MM.1S (cell line): ENCODE measurements around the gene SLC8A1.

ENCODE experiments used
- DNase-seq: peaks from one replicate; pipeline ENCODE4 v3.0.0-alpha.2; 2015
- H2AFZ ChIP-seq: fragments of 300-600 bp; sonication (generic); 2 replicates; pipeline ENCODE4 v1.6.0; 2016; ENCODE audit warnings: antibody characterized with exemption, low read length
- H3F3A ChIP-seq: fragments of 300-600 bp; sonication (generic); 2 replicates; pipeline ENCODE4 v1.6.1; 2016; ENCODE audit warnings: mild to moderate bottlenecking, antibody characterized with exemption, low read length, moderate library complexity, mixed read lengths; ENCODE audit not compliant: insufficient read depth
- H3K27ac ChIP-seq: fragments of 300-600 bp; sonication (generic); 2 replicates; pipeline ENCODE4 v1.5.1; 2016; ENCODE audit warnings: mild to moderate bottlenecking, low read length
- H3K27me3 ChIP-seq: fragments of 300-600 bp; sonication (generic); replicated peaks from 2 replicates; pipeline ENCODE4 v1.6.0; 2016; ENCODE audit warnings: low read length; ENCODE audit not compliant: insufficient read depth
- H3K36me3 ChIP-seq: fragments of 300-600 bp; sonication (generic); replicated peaks from 2 replicates; pipeline ENCODE4 v1.6.1; 2016; ENCODE audit warnings: mild to moderate bottlenecking, low read length, mixed read lengths; ENCODE audit not compliant: insufficient read depth
- H3K4me1 ChIP-seq: fragments of 300-600 bp; sonication (generic); 2 replicates; pipeline ENCODE4 v1.6.1; 2016; ENCODE audit warnings: low read length, mixed read lengths
- H3K4me2 ChIP-seq: fragments of 300-600 bp; sonication (generic); 2 replicates; pipeline ENCODE4 v1.6.0; 2016; ENCODE audit warnings: low read depth, low read length
- H3K4me3 ChIP-seq: fragments of 300-600 bp; sonication (generic); 2 replicates; pipeline ENCODE4 v1.5.1; 2016; ENCODE audit warnings: low read length, mixed read lengths
- H3K79me2 ChIP-seq: fragments of 300-600 bp; sonication (generic); 2 replicates; pipeline ENCODE4 v1.6.1; 2016; ENCODE audit warnings: mixed run types, low read length, mixed read lengths
- H3K9ac ChIP-seq: fragments of 300-600 bp; sonication (generic); 2 replicates; pipeline ENCODE4 v1.6.1; 2016; ENCODE audit warnings: low read length, mixed read lengths
- H3K9me2 ChIP-seq: fragments of 300-600 bp; sonication (generic); replicated peaks from 2 replicates; pipeline ENCODE4 v1.6.1; 2016; ENCODE audit warnings: mild to moderate bottlenecking, low read length, mixed read lengths; ENCODE audit not compliant: insufficient read depth
- H3K9me3 ChIP-seq: fragments of 300-600 bp; sonication (generic); replicated peaks from 2 replicates; pipeline ENCODE4 v1.6.1; 2016; ENCODE audit warnings: mild to moderate bottlenecking, low read length, mixed read lengths; ENCODE audit not compliant: insufficient read depth
- H4K20me1 ChIP-seq: fragments of 300-600 bp; sonication (generic); 2 replicates; pipeline ENCODE4 v1.6.1; 2016; ENCODE audit warnings: mild to moderate bottlenecking, low read length, moderate library complexity, mixed read lengths; ENCODE audit not compliant: insufficient read depth
- CTCF ChIP-seq: fragments of 300-600 bp; sonication (generic); IDR thresholded peaks from 2 replicates; pipeline ENCODE4 v1.5.1; 2016; ENCODE audit warnings: antibody characterized with exemption, low read length, mixed read lengths
- EZH2 ChIP-seq: fragments of 300-600 bp; sonication (generic); optimal IDR thresholded peaks from 2 replicates; pipeline ENCODE3; 2017; ENCODE audit warnings: low read depth, mild to moderate bottlenecking, antibody characterized with exemption, low read length, mixed read lengths
- EZH2phosphoT487 ChIP-seq: fragments of 300-600 bp; sonication (generic); IDR thresholded peaks from 2 replicates; pipeline ENCODE4 v1.6.1; 2018; ENCODE audit warnings: antibody characterized with exemption, low read length

SLC8A1 gene

GRCh38 chr2:40363231-40363630, 88.7 kb downstream of the SLC8A1 start:
- TF ChIP-seq EZH2phosphoT487 = no peak
- no peak for TF ChIP-seq CTCF
- no peak for TF ChIP-seq EZH2
- no peak overlapping the region for H3K4me2 ChIP-seq

GRCh38 chr2:40361478-40361877, 90.4 kb downstream of the SLC8A1 start:
- no peak overlapping the region for H3K9ac ChIP-seq
- H3K27me3 ChIP-seq = no peaks in the 10 kb centered on the region
- no peaks in the 10 kb centered on the region for H3K9me2 ChIP-seq
- no peak for TF ChIP-seq CTCF
- TF ChIP-seq EZH2phosphoT487 = no peak
- TF ChIP-seq EZH2 = no peak
- no peak overlapping the region for H3K4me3 ChIP-seq
- H4K20me1 ChIP-seq = no peaks in the 10 kb centered on the region
- H2AFZ ChIP-seq = no peak overlapping the region
- H3K9me3 ChIP-seq = no peaks in the 10 kb centered on the region
- no peak overlapping the region for H3K27ac ChIP-seq
- H3K79me2 ChIP-seq = no peaks in the 10 kb centered on the region
- no peak overlapping the region for H3K4me2 ChIP-seq
- H3K4me1 ChIP-seq = no peaks in the 10 kb centered on the region
- no peaks in the 10 kb centered on the region for H3F3A ChIP-seq
- no peaks in the 10 kb centered on the region for H3K36me3 ChIP-seq
- DNase-seq = no peak

More at GRCh38 chr2:40363231-40363630, 88.7 kb downstream of the SLC8A1 start:
- H4K20me1 ChIP-seq = no peaks in the 10 kb centered on the region
- no peak overlapping the region for H3K9ac ChIP-seq
- H3K27ac ChIP-seq = no peak overlapping the region
- H3F3A ChIP-seq = no peaks in the 10 kb centered on the region
- no peaks in the 10 kb centered on the region for H3K9me3 ChIP-seq
- H3K79me2 ChIP-seq = no peaks in the 10 kb centered on the region
- no peak overlapping the region for H3K4me3 ChIP-seq
- H3K9me2 ChIP-seq = no peaks in the 10 kb centered on the region
- no peaks in the 10 kb centered on the region for H3K36me3 ChIP-seq
- DNase-seq = no peak
- no peaks in the 10 kb centered on the region for H3K4me1 ChIP-seq
- no peaks in the 10 kb centered on the region for H3K27me3 ChIP-seq
- no peak overlapping the region for H2AFZ ChIP-seq

GRCh38 chr2:40360652-40361051, 91.2 kb downstream of the SLC8A1 start:
- H3K27ac ChIP-seq = no peak overlapping the region
- H3K9me3 ChIP-seq = no peaks in the 10 kb centered on the region
- no peaks in the 10 kb centered on the region for H3K79me2 ChIP-seq
- H3K27me3 ChIP-seq = no peaks in the 10 kb centered on the region
- no peaks in the 10 kb centered on the region for H3K36me3 ChIP-seq
- no peaks in the 10 kb centered on the region for H3K4me1 ChIP-seq
- TF ChIP-seq CTCF = no peak
- TF ChIP-seq EZH2phosphoT487 = no peak
- no peak for TF ChIP-seq EZH2
- no peak overlapping the region for H3K9ac ChIP-seq
- DNase-seq = no peak
- H3F3A ChIP-seq = no peaks in the 10 kb centered on the region
- no peaks in the 10 kb centered on the region for H4K20me1 ChIP-seq
- no peak overlapping the region for H3K4me3 ChIP-seq
- H3K9me2 ChIP-seq = no peaks in the 10 kb centered on the region
- H3K4me2 ChIP-seq = no peak overlapping the region
- H2AFZ ChIP-seq = no peak overlapping the region
